HAP-1 (cell line): Measurements from ENCODE around the gene PCDHGA9.
"Not testable (repeated sequence)": the region's sequence is repeated elsewhere in the genome, so short reads cannot be mapped to it uniquely, and the experiment has no call there.

ENCODE experiments used
- DNase-seq, 2 experiments: peaks; one replicate each; pipeline ENCODE4 v3.0.0-alpha.2; 2016 to 2020; ENCODE audit warnings: low spot score in 2 of 2
- H3K27me3 ChIP-seq: fragments of 250-450 bp; sonication (Bioruptor Pico); 2 replicates; pipeline ENCODE4 v1.5.1; 2020; ENCODE audit warnings: low read depth, mild to moderate bottlenecking, moderate library complexity
- H3K36me3 ChIP-seq: fragments of 250-450 bp; sonication (Bioruptor Pico); replicated peaks from 2 replicates; pipeline ENCODE4 v1.5.1; 2020; ENCODE audit warnings: mild to moderate bottlenecking
- H3K4me1 ChIP-seq: fragments of 250-450 bp; sonication (Bioruptor Pico); 2 replicates; pipeline ENCODE4 v1.5.1; 2020; ENCODE audit warnings: mild to moderate bottlenecking
- H3K4me3 ChIP-seq: fragments of 250-450 bp; sonication (Bioruptor Pico); 2 replicates; pipeline ENCODE4 v1.5.1; 2020; ENCODE audit warnings: mild to moderate bottlenecking, moderate library complexity
- H3K9me3 ChIP-seq: fragments of 250-450 bp; sonication (Bioruptor Pico); 2 replicates; pipeline ENCODE4 v1.5.1; 2020; ENCODE audit warnings: mild to moderate bottlenecking, moderate library complexity
- in situ Hi-C: fragments of 300-500 bp; cut with MboI; formaldehyde crosslinking; loops from 3 replicates; pipeline ENCODE4 v1.14.3; 2020; ENCODE audit warnings: low sequenced_read_pairs, inconsistent platforms, mixed read lengths

Gene PCDHGA9

GRCh38 chr5:141413540-141414069 is 11.0 kb downstream of the PCDHGA9 start:
- peak overlapping the region; percentile 57 for H3K4me3 ChIP-seq
- H3K27me3 ChIP-seq: no peaks in the 10 kb centered on the region
- H3K36me3 ChIP-seq: no peaks in the 10 kb centered on the region
- DNase-seq: peak in 1 of 2 experiments; percentile 4
- H3K9me3 ChIP-seq: peaks cover 5% of the 10 kb centered on the region; the same call in 1 of the 2 replicates
- H3K4me1 ChIP-seq: no peaks in the 10 kb centered on the region; the same call in 1 of the 2 replicates
- in situ Hi-C loops: loop anchor here (5.0 to 10.0 kb wide), 2 partner anchors 111 to 149 kb away; no protein-coding TSS in a partner anchor

- DNase-seq: not testable (repeated sequence)
- in situ Hi-C loops: loop anchor here (5.0 to 10.0 kb wide), 2 partner anchors 110 to 148 kb away; no protein-coding TSS in a partner anchor
These were observed 12.1 kb downstream of the PCDHGA9 start for GRCh38 chr5:141414548-141415274.

GRCh38 chr5:141415275-141415618 is 12.7 kb downstream of the PCDHGA9 start:
- in situ Hi-C loops: loop anchor here (10.0 kb wide), 1 partner anchor 110 kb away; no protein-coding TSS in a partner anchor
- H3K36me3 ChIP-seq, H3K9me3 ChIP-seq, H3K27me3 ChIP-seq, H3K4me3 ChIP-seq, H3K4me1 ChIP-seq, DNase-seq: not testable (repeated sequence)

More at GRCh38 chr5:141414548-141415274, 12.1 kb downstream of the PCDHGA9 start:
- not testable (repeated sequence) for H3K27me3 ChIP-seq, H3K4me3 ChIP-seq, H3K4me1 ChIP-seq, H3K36me3 ChIP-seq, H3K9me3 ChIP-seq

DNA sequence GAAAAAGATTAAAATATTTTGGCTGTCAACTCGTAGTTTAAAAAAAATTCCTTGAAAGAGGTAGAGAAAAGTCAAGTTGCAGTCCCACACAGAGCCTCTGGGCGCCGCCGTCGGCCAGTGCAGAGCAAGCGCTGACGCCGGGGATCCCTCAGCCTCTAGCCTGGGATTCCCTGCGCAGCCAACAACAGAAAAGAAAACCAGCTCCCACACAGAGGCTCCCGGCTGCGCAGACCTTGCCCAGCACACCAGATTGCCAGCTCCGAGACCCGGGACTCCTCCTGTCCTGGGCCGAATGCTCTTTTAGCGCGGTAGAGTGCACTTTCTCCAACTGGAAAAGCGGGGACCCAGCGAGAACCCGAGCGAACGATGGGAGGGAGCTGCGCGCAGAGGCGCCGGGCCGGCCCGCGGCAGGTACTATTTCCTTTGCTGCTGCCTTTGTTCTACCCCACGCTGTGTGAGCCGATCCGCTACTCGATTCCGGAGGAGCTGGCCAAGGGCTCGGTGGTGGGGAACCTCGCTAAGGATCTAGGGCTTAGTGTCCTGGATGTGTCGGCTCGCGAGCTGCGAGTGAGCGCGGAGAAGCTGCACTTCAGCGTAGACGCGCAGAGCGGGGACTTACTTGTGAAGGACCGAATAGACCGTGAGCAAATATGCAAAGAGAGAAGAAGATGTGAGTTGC is 15.1 kb downstream of the PCDHGA9 start, which contains the start of gene PCDHGB7:
TSS of gene PCDHGB7 (plus strand) at position 184 of the 679 bp plus-strand sequence. CDS start at position 367, 183 bp downstream.
- not testable (repeated sequence) for H3K27me3 ChIP-seq, H3K4me1 ChIP-seq, DNase-seq, H3K9me3 ChIP-seq, H3K36me3 ChIP-seq, H3K4me3 ChIP-seq
- in situ Hi-C loops: loop anchor here (10.0 kb wide), 1 partner anchor 107 kb away; no protein-coding TSS in a partner anchor

DNA sequence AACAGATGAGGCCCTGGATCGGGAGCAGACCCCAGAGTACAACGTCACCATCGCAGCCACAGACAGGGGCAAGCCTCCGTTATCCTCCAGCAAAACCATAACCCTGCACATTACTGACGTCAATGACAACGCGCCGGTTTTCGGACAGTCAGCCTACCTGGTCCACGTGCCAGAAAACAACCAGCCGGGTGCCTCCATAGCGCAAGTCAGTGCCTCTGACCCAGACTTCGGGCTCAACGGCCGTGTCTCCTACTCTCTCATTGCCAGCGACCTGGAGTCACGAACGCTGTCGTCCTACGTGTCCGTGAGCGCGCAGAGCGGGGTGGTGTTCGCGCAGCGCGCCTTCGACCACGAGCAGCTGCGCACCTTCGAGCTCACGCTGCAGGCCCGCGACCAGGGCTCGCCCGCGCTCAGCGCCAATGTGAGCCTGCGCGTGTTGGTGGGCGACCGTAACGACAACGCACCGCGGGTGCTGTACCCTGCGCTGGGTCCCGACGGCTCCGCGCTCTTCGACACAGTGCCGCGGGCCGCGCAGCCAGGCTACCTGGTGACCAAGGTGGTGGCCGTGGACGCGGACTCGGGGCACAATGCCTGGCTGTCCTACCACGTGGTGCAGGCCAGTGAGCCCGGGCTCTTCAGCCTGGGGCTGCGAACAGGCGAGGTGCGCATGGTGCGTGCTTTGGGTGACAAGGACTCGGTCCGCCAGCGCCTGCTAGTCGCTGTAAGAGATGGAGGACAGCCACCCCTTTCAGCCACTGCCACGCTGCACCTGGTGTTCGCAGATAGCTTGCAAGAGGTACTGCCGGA is 16.7 kb downstream of the PCDHGA9 start:
- in situ Hi-C loops: loop anchor here (10.0 kb wide), 1 partner anchor 106 kb away; no protein-coding TSS in a partner anchor

DNA sequence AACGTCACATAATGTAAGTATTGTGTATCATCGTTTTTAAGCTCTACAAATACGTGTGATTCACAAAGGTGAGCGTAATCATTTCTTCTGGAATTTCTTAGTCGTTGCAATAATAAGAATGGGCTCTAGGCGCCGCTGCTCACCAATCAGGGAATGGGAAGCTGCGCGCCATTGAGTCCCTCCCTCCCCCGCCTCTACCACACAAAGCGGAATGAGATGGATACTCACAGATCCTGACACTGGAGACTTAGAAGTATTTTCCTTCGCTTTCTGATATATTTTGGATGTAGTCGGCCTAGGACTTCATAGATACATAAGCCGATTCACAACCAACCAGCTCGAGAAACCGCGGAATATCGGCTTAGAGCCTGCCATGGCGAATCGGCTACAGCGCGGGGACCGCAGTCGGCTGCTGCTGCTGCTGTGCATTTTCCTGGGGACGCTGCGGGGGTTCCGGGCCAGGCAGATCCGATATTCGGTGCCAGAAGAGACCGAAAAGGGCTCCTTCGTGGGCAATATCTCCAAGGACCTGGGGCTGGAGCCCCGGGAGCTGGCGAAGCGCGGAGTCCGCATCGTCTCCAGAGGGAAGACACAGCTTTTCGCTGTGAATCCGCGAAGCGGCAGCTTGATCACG is 18.4 kb downstream of the PCDHGA9 start, which contains the start of gene PCDHGA11:
TSS of gene PCDHGA11 (plus strand) at position 197 of the 634 bp plus-strand sequence. CDS start at position 374, 177 bp downstream.
- Histone ChIP-seq H3K27me3 (no peaks in the 10 kb centered on the region), H3K36me3 (no peaks in the 10 kb centered on the region), H3K9me3 (peaks cover 2% of the 10 kb centered on the region), H3K4me3 (no peak within 1 kb of the TSS), H3K4me1 (no peaks in the 10 kb centered on the region)
- in situ Hi-C loops: no loop called here
- DNase-seq: peak; percentile 9 to 63

More for the DNA sequence above, 16.7 kb downstream of the PCDHGA9 start:
- no peak overlapping the region for H3K4me3 ChIP-seq
- no peaks in the 10 kb centered on the region for H3K27me3 ChIP-seq
- no peaks in the 10 kb centered on the region for H3K4me1 ChIP-seq
- H3K9me3 ChIP-seq: peaks cover 3% of the 10 kb centered on the region
- DNase-seq: no peak
- H3K36me3 ChIP-seq: no peaks in the 10 kb centered on the region

GRCh38 chr5:141421489-141421855 is 18.9 kb downstream of the PCDHGA9 start:
- Histone ChIP-seq H3K4me1 (no peaks in the 10 kb centered on the region), H3K4me3 (no peak overlapping the region), H3K36me3 (no peaks in the 10 kb centered on the region), H3K27me3 (no peaks in the 10 kb centered on the region), H3K9me3 (no peaks in the 10 kb centered on the region; the same call in 1 of the 2 replicates)
- in situ Hi-C loops: no loop called here
- no peak for DNase-seq

DNA sequence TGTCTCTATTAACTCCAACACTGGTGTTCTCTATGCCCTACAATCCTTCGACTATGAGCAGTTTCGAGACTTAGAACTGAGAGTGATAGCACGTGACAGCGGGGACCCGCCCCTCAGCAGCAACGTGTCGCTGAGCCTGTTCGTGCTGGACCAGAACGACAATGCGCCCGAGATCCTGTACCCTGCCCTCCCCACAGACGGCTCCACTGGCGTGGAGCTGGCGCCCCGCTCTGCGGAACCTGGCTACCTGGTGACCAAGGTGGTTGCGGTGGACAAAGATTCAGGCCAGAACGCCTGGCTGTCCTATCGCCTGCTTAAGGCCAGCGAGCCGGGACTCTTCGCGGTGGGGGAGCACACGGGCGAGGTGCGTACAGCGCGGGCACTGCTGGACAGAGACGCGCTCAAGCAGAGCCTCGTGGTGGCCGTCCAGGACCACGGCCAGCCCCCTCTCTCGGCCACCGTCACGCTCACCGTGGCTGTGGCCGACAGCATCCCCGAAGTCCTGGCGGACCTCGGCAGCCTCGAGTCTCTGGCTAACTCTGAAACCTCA is 20.2 kb downstream of the PCDHGA9 start:
- H3K4me3 ChIP-seq: no peak overlapping the region
- H3K4me1 ChIP-seq: no peaks in the 10 kb centered on the region
- in situ Hi-C loops: no loop called here
- H3K36me3 ChIP-seq: no peaks in the 10 kb centered on the region
- H3K27me3 ChIP-seq: no peaks in the 10 kb centered on the region
- no peaks in the 10 kb centered on the region; the same call in 1 of the 2 replicates for H3K9me3 ChIP-seq
- no peak for DNase-seq

GRCh38 chr5:141427783-141428426 is 25.3 kb downstream of the PCDHGA9 start:
- in situ Hi-C loops: no loop called here
- H3K4me1 ChIP-seq: no peaks in the 10 kb centered on the region
- no peaks in the 10 kb centered on the region for H3K36me3 ChIP-seq
- H3K9me3 ChIP-seq: no peaks in the 10 kb centered on the region
- H3K27me3 ChIP-seq: no peaks in the 10 kb centered on the region
- DNase-seq: no peak
- no peak overlapping the region for H3K4me3 ChIP-seq

- no peaks in the 10 kb centered on the region for H3K36me3 ChIP-seq
- no peaks in the 10 kb centered on the region for H3K27me3 ChIP-seq
- DNase-seq: no peak
- in situ Hi-C loops: no loop called here
- no peaks in the 10 kb centered on the region for H3K9me3 ChIP-seq
- H3K4me1 ChIP-seq: no peaks in the 10 kb centered on the region
- no peak within 1 kb of the TSS for H3K4me3 ChIP-seq
These were observed 27.9 kb downstream of the PCDHGA9 start, which contains the start of gene PCDHGA12 for GRCh38 chr5:141430332-141431113. Gene PCDHGA12 (plus strand): TSS chr5:141430507. CDS start chr5:141430760, 253 bp downstream.

DNA sequence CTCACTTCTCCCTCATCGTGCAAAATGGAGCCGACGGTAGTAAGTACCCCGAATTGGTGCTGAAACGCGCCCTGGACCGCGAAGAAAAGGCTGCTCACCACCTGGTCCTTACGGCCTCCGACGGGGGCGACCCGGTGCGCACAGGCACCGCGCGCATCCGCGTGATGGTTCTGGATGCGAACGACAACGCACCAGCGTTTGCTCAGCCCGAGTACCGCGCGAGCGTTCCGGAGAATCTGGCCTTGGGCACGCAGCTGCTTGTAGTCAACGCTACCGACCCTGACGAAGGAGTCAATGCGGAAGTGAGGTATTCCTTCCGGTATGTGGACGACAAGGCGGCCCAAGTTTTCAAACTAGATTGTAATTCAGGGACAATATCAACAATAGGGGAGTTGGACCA is 28.7 kb downstream of the PCDHGA9 start:
- in situ Hi-C loops: no loop called here
- H3K4me3 ChIP-seq: no peak overlapping the region
- no peaks in the 10 kb centered on the region for H3K4me1 ChIP-seq
- no peak for DNase-seq
- no peaks in the 10 kb centered on the region for H3K36me3 ChIP-seq
- no peaks in the 10 kb centered on the region for H3K27me3 ChIP-seq
- H3K9me3 ChIP-seq: no peaks in the 10 kb centered on the region

- H3K4me1 ChIP-seq, H3K27me3 ChIP-seq, H3K9me3 ChIP-seq, in situ Hi-C loops, H3K4me3 ChIP-seq, DNase-seq, H3K36me3 ChIP-seq: not testable (repeated sequence)
These were observed 29.7 kb downstream of the PCDHGA9 start for GRCh38 chr5:141432308-141432707.
